Measurements from ENCODE around the gene SP140.

GRCh38 chr2:230220347-230220969, 5.1 kb upstream of the SP140 start:
- TF ChIP-seq CTCF (IDR thresholded peaks at IDR 0.05; ENCODE audit: low read length), result no peak
- no peak for TF ChIP-seq EZH2 (optimal IDR thresholded peaks at IDR 0.05; ENCODE audit: low read depth, low read length)
- no peak for TF ChIP-seq EZH2phosphoT487 (IDR thresholded peaks at IDR 0.05; ENCODE audit: low read length)
